Measurements from ENCODE around the gene MTA3.

The MTA3 gene

GRCh38 chr2:42742740-42743658 is 174.6 kb downstream of the MTA3 start:
- DNase-seq, result no peak

DNA sequence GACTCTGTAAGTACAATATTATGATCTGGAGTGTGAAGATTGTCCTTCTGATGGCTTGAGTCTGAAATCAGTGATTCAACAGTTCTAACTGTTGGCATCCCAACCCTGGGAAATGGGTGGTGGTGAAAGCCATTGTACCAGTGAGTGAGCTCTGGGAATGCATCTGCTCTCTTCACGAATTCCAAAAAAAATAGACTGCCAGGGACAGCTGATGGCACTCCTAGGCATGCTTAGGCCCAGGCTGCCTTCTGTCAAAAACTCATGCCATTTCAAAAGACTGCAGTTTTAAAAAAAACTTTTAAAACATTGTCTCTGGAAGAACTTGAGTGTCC is 175.2 kb downstream of the MTA3 start:
- DNase-seq, result no peak

DNA sequence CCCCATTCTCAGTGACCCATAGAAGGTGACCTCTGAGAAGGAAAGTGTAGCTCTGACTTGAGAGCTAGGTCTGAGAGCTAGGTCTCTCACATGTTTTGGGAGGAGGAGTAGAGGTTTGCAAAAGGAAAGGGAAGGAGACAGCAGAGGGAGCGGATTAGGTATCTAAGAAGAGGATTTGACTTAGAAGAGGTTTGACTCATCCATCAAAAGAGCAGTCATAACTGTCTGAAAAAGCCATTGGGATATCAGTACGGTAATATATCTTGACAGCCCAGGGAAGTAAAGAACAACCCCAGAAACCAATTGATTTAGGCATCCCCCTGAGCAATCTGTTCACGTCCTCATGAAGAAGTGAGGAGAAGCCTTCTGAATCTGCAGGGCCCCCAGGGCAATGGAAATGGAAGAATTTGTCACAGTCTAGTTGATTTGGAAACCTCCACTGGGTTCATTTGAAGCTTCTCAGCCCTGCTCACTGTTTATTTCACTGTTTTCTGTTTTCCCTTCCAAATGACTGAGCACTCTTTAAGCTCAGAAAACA is 176.2 kb downstream of the MTA3 start:
- no peak for DNase-seq

GRCh38 chr2:42747422-42747821 is 179.0 kb downstream of the MTA3 start:
- no peak for DNase-seq

DNA sequence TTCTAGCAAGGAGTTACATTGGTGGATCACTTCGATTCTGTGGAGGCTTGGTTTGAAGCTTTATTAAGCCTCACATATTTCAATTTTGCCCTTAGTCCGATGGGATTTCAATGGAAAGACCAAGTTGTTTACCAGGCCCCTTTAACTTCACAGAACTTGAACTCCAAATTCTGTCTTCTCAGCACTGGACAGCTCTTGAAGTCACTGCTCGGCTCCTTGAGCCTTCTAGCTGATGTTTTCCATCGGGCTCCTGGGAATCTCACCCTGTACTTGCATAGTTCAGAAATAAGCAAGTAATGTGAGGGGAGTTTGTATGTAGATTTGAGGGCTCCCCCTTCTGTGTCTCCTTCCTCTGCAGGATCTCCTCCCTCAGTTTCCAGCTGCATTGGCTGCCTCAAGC is 180.4 kb downstream of the MTA3 start:
- DNase-seq, result no peak

DNA sequence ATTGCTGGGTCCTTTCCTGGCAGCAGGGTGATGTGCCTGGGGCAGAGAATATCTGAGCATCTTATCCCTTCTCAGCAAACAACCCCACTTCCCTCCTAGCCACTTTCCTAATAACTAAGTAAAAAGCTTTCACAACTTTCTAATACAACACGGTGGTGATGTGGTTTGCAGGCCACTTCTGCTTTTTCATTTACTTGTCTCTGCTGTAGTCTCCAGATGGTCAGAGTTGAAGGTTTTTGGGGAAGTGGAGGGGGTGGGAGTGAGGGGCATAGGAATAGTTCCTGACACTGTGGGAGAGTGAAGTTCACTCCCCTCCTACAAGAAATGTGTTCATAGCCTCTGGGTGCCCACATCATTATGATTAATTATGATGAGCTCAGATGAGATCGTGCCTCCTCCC is 183.9 kb downstream of the MTA3 start:
- DNase-seq, result no peak

DNA sequence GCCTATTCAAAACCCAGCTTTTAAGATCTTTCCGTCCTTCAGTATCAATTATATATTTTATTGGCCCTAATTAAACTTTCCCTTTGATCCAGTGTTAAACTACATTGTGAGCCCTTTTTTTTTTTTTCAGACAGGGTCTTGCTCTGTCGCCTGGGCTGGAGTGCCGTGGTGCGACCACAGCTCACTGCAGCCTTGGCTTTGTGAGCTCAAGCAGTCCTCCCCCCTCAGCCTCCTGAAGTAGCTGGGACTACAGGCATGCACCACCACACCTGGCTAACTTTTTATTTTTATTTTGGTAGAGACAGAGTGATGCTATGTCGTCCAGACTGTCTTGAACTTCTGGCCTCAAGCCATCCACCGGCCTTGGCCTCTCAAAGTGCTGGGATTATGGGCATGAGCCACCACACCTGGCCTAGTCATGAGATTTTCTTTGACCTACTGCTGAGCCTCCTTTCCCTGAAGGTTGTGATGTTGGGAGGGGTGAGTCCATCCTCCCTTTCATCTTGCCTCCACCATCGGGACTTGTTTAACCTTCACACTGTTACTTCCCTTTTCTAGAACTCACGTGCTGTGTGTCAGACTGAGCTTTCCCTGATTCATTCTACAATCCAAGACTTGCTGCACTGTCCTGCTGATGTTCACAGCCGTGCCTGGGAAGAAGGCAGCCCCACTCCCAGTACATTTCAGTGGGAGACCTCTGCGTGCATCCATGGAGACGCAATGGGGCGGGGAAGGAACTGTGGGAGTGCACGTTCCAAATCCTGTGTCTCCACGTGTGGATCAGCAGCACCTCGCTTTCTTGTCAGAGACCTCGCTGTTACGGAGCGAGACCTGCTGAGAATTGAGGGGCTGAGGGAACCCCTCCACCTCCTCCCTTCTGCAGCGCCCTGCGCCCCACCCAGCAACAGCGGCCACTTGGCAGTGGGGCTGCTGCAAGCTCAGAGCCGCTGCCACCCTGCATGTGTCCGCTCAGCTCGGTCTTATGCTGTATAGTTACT is 184.7 kb downstream of the MTA3 start:
- no peak for DNase-seq

DNA sequence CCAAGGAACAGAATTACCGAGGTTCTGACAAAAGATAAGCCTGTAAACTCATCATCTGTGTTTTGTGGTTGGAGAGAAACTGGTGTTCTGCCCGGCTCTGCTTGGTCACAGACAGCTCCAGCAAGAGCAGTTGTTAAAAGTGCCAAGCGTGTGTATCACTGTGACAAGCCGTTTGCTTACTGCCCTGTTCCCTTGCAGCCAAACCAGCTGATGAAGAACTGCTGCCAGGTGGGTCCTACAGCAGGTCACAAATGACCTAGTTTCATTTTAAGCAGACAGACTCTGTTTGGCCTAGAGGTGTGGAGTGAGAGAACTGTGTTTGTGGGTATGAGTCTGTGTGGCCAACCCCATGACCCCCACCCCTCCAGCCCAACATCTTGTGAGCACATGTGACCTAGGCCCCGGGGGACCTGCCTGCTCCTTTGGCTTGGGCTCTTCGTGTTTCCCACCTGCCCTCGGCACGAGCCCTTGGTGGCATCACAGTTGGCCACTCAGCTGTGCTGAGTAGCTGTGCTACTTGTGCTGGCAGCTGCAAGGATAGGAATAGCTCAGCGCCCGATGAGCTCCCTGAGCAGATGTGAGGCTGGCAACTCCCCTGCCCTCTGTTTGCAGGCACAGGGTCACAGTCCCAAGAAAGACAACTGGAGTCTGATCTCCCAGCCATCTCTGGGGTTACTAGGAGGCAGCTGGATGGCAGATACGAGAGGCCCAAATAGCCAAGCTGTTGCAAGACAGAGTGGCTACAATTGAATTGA is 185.8 kb downstream of the MTA3 start:
- no peak for DNase-seq

- no peak for DNase-seq
Measured at GRCh38 chr2:42754776-42755140, 186.3 kb downstream of the MTA3 start.

GRCh38 chr2:42755191-42755880 is 186.9 kb downstream of the MTA3 start:
- no peak for DNase-seq

DNA sequence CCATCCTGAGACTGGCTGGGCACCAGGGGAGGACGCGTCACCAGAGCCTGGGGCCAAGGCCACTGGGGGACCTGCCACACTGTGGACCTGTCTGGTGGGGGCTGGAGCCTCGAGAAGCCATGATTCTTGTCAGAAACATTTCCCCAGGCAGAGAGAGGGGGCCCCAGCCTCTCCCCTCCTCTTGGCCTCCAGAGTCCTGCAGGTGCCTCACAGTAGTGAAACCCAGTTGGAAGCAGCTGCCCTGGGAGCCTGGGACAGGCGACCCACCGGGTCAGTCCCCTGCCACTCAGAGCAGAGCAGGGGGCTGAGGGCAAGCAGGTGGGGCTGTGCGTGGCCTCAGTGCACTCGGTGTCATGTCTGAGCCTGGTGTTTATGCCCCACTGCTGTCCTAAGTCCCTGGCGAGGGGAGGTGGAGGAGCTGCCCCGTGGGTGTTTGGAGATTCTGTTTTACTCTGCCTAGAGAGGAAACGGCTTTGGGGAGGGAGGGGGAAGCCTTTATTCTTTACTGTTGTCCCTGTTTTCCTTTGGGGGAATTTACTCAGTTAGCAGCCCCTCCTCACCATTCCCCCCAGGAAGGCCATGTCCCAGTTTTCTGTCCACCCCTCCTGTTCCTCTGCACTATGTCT is 187.8 kb downstream of the MTA3 start:
- DNase-seq, result no peak

GRCh38 chr2:42756966-42757513 is 188.6 kb downstream of the MTA3 start:
- DNase-seq, result no peak

DNA sequence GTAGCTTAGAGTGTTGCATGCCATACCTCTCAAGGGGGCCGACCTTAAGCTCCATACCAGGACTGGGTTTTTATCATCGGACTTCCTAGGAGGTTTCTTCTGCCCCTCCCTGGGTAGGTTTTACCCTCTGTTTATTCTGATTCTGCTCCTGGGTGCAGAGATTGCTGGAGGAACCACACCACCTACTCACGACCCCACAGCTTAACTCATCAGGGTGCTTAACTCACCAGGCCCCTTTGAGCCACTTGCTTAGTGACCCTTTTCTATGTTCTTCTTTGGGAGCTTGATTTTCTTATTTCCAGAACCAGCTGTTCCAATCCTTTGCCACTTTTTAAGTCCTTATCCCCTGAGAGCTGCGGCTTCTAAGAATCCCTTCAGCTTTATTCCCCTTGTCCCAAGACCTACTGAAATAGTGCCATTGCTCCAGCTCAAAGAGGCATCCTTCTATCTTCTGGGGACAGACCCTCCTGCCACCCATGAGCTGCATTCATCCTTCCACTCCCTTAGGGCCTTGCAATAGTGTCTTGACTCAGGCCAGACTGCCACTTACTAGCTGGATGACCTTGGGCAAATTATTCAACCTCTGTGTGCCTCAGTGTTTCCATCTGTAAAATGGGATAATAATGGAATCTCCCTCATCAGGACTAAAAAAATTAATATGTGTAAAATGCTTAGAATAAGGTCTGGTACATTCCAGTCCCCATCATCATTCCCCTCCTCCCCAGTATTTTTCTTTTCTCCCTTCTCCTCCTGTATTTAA is 189.7 kb downstream of the MTA3 start:
- no peak for DNase-seq

DNA sequence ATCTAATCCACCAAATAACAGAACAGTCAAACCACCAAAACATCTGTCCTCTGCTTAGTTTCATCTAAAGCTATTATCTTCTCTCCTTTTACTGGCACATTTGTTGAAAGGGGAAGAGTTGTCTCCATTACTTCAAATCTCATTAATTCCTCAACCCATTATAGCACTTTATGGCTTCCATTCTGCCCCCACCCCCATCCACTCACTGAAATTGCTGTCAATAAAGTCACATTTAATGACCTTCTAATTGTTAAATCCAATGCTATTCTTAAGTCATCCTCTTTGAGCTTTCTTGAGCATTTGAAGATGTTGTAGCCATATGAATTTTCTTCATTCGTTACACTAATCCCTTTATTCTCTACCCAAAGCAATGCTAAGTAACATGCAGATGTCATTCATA is 190.3 kb downstream of the MTA3 start:
- no peak for DNase-seq

DNA sequence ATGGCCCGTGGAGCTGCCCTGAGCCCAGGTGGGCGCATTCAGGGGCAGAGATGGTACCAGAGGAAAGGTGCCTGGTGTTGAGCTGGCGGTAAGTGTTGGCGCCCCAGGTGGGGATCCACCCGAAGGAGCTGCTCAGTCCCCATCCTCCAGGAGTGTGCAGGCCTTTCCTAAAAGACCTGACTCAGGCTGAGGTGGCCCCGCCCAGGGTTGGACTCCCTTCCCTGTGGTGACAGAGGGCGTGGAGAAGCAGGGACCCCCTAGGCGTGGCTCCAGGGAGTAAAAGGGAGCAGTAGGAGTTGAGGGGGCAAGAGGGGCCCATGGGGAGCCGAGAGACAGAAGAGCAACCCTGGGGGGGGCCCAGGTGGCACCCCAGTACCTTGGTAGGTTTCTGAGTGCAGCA is 193.1 kb downstream of the MTA3 start:
- no peak for DNase-seq

DNA sequence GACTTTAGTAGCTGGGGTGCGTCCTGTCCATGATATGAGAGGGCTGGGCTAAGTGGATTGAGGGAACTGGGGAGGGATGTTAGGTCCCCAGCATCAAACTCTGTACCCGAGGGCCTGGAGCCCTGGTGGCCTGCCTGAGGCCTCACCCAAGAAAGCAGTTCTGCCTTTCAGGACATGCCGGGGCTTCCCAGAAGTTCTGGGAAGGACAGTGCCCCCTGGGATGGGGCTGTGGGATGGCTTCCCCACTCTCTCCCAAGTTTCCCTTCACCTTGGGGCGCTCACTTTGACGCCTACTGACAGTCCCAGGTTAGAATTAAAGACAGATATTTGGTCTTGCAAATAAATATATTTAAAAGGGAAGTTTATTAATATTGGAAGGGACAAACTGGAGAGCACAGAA is 193.7 kb downstream of the MTA3 start:
- no peak for DNase-seq

GRCh38 chr2:42762823-42763804 is 194.7 kb downstream of the MTA3 start:
- DNase-seq, result no peak

- DNase-seq, result no peak
Measured at GRCh38 chr2:42764096-42764495, 195.7 kb downstream of the MTA3 start, which contains the start of gene OXER1. TSS of gene OXER1 (minus strand) at chr2:42764135. CDS start at chr2:42764062, 73 bp downstream.

DNA sequence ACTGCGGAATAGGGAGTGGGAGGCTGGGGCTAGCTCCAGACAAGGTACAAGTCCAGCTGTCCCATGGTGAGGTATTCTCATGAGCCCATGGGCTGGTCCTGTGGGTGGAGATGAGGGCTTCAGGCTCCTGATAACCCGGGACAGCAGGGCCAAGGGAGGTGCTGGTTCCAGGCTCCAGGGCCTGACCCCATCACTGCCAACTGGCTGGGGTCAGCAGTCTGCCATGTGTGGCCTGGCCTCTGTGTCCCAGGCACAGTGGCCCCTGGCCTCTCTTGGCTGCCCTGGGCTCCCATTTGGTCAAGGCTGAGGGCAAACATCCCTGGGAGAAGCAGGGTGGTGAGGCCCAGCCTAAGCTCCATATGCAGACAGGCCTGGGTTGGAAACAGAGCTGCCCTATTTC is 196.5 kb downstream of the MTA3 start:
- no peak for DNase-seq
